ENCODE results near the gene MYO9B.

Gene MYO9B

DNA sequence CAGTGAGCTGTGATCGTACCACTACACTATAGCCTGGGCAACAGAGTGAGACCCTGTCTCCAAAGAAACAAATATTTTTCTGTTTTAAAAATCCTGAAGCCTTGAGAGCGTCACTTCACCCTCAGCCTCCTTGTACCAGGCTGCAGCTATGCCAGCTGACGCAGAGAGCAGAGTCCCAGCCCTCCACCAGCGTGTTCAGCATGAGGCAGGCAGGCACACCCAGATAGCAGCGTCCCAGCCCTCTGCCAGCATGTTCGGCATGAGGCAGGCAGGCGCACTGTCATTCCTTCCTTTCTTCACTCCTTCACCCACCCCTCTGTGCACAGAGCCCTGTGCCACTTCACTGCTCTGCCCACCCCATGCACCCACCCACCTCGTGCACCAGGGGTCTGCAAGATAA lies 96.3 kb downstream of the MYO9B start:
- no peak overlapping the region for H3K4me3 ChIP-seq (ENCODE audit: low read depth, low read length)
- TF ChIP-seq, protein P1, sequence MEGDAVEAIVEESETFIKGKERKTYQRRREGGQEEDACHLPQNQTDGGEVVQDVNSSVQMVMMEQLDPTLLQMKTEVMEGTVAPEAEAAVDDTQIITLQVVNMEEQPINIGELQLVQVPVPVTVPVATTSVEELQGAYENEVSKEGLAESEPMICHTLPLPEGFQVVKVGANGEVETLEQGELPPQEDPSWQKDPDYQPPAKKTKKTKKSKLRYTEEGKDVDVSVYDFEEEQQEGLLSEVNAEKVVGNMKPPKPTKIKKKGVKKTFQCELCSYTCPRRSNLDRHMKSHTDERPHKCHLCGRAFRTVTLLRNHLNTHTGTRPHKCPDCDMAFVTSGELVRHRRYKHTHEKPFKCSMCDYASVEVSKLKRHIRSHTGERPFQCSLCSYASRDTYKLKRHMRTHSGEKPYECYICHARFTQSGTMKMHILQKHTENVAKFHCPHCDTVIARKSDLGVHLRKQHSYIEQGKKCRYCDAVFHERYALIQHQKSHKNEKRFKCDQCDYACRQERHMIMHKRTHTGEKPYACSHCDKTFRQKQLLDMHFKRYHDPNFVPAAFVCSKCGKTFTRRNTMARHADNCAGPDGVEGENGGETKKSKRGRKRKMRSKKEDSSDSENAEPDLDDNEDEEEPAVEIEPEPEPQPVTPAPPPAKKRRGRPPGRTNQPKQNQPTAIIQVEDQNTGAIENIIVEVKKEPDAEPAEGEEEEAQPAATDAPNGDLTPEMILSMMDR (IDR thresholded peaks at IDR 0.05; ENCODE audit: borderline replicate concordance, insufficient read depth, low read depth, low read length): no peak

DNA sequence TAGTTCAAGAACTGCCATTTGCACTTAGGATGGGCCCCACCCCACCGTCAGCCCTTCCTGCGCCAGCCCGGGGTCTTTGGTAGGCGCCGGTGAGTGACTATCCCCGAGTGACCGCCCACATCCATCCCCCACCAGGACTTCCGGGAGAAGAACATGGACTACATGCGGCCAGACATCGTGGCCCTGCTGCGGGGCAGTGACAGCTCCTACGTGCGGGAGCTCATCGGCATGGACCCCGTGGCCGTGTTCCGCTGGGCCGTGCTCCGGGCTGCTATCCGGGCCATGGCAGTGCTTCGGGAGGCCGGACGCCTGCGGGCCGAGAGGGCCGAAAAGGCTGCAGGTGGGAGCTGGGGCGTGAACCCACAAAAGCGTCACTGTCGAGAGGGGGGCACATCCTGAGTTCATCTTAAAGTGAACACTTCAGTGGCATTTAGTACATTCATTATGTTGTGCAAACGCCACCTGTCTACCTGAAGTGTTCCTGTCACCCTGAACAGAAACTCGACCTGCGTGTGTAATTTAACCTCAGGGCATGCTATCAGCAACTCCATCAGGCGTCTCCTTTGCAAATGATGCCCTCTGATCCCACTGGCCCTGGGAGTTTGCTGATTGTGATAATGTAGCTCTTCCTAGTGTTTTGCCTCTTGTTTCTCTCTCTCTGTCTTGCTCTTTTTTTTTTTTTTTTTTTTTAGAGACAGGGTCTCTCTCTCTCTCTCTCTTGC lies 97.2 kb downstream of the MYO9B start:
- TF ChIP-seq, protein P1 (IDR thresholded peaks at IDR 0.05; ENCODE audit: borderline replicate concordance, insufficient read depth, low read depth, low read length): no peak
- no peak overlapping the region for H3K4me3 ChIP-seq (ENCODE audit: low read depth, low read length)

DNA sequence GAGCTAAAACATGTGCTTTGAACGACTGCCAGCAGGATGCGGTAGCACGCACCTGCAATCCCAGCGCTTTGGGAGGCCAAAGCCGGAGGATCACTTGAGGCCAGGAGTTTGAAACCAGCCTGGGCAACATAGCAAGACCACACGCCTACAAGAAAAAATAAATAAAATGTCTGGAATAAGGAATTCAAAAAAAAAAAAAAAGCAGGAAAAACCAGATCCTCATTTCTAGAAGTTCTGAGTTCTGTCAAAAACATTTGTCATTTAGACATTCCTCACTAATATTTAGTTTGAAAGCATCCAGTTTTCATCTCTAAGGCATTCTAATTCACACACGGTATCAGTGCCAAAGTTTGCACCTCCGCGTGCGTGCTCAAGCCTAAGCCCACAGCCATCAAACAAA lies 102.7 kb downstream of the MYO9B start:
- no peak overlapping the region for H3K4me3 ChIP-seq (ENCODE audit: low read depth, low read length)
- TF ChIP-seq, protein P1 (IDR thresholded peaks at IDR 0.05; ENCODE audit: borderline replicate concordance, insufficient read depth, low read depth, low read length): no peak

DNA sequence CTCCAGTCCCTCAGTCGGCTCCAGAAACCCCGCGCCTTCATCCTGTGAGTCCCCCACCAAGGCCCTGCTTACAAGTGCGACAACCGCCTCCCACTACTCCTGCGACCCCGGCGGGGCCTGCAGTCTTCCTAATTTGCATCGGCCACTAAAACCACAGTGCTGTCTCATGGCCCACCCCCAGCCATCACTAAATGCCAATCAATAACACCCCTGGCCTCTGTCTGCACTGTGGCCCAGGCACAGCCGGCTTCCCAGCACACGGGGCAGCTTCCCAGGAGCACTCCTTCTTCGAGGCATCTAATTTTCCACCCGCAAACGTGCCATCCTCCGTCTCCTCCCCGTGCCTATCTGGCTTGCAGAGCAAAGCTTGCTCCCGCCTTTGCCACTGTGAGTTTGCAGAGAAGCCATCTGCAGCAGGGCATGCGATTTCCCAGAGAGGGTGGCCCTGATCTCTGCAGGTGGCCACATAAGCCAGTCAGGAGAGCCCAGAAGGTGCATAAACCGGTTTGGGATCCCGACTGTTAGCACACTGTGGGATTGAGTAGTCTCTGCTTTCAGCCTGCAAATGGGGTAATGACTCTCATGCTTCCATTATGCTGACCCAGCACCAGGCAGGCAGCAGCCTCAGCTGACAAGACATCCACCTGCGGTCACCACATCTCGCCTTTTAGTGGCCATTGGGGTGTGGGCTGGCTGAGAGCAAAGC lies 105.6 kb downstream of the MYO9B start:
- TF ChIP-seq, protein P1 (IDR thresholded peaks at IDR 0.05; ENCODE audit: borderline replicate concordance, insufficient read depth, low read depth, low read length): no peak
- H3K4me3 ChIP-seq (ENCODE audit: low read depth, low read length): no peak overlapping the region

DNA sequence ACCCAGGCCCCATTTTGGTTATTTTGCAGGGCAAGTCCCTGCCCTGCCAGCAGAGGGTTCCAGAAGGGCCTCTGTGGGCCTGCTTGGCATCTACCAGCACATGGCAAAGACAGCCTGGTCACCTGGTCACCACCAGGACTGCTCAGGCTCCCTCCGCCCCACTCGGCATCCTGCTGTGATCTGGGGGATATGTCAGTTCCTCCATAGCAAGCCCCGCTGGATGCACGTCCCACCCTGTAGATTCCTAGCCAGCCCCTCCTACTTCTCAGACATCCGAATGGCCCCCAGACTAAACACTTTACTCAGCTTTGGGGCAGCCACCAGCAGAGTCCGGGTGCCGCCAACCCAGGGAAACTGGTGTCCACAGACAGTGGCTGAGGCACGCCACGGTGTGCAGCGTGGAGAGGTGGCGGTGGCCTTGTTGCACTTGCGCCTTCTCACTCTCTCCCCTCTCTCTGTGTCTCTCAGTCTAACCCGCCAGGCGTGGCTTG lies 107.7 kb downstream of the MYO9B start:
- TF ChIP-seq, protein P1 (IDR thresholded peaks at IDR 0.05; ENCODE audit: borderline replicate concordance, insufficient read depth, low read depth, low read length): peak; percentile 45; the same call in 1 of the 2 replicates
- peak overlapping the region; percentile 19 for H3K4me3 ChIP-seq (ENCODE audit: low read depth, low read length)

DNA sequence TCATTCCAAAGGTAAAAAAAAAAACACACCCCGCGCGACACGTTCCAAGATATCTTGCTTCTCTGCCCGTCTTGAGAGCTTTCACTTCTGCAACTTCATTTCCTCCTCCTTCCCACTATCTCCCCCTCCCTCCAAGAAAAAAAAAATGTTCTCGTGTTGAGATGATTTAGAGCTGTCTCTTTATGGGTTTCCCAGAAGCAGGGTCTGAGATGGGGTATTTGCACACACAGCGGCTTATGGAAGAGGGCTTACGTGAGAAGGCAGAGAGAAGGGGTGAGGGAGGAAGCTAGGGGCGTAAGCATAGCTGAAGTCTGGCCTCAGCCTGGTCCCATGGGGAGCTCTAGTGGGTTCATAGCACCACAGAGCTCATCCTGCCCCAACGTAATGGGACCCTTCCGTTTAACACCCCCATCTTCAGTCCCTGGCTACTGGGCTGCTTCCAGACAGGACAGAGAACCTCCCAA lies 108.3 kb downstream of the MYO9B start:
- no peak overlapping the region for H3K4me3 ChIP-seq (ENCODE audit: low read depth, low read length)
- TF ChIP-seq, protein P1 (IDR thresholded peaks at IDR 0.05; ENCODE audit: borderline replicate concordance, insufficient read depth, low read depth, low read length): no peak

Data from GM12875 (cell line).